ENCODE results near the gene MBD6. TPM values are rescaled to one million over a fixed set of nuclear protein-coding genes. Genes with fewer than 3 reads are reported as not detected.
A peak's percentile ranks its signal among the peaks of the same experiment; 100 is the strongest.

Gene MBD6
- total and polyA plus RNA-seq, 2 of the 13 experiments (the other 11 are each of a cell fraction or from before 2014, with no cell fraction given): 4.1 to 5.9 TPM

DNA sequence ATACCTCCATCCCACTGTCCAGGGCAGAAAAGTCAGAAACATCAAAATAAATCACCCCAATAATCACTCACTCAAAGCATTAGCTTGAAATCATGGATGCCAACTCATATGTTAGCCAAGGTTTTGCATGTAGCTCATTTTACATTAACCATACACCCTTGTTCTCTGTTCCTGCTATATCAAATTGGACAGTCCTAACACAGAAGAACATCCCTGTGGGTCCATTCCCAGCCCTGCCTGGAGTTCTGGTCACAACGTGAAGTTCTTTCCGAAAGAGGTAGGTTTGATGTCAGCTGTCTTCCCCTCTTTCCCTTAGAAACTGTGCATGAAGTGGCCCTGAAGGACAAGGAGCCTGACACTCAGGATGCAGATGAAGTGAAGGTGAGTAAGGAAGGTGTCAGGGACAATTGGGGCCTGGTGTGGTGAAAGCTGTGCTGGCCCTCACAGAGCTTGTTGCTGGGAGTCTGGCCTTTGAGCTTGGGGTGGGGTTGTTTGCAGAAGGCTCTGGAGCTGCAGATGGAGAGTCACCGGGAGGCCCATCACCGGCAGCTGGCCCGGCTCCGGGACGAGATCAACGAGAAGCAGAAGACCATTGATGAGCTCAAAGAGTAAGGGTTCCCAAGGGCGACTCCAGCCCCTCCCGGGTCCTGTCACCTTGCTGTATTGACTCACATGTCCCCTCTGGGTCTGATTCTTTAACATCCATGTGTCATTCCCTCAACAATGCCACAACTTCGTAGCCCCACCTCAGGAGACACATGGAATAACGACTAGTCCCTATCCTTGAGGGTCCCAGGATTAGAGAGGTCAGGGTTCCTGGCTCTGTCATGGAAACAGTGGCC is 53.4 kb downstream of the MBD6 start (continued):
- TF ChIP-seq TBL1XR1 (IDR thresholded peaks at IDR 0.05; ENCODE audit: borderline replicate concordance, low read length, partially characterized antibody) (no peak), RXRB (CRISPR knock-in tag; IDR thresholded peaks at IDR 0.05; ENCODE audit: borderline replicate concordance) (peak; percentile 65; the same call in 1 of the 2 replicates), YEATS4 (CRISPR knock-in tag; IDR thresholded peaks at IDR 0.05; ENCODE audit: borderline replicate concordance) (peak; percentile 69; the same call in 1 of the 2 replicates), KLF12 (CRISPR knock-in tag; IDR thresholded peaks at IDR 0.05; ENCODE audit: borderline replicate concordance) (peak; percentile 96), ZNF878 (CRISPR knock-in tag; IDR thresholded peaks at IDR 0.05) (peak; percentile 72; the same call in 1 of the 2 replicates), HMG20B (CRISPR knock-in tag; conservative IDR thresholded peaks at IDR 0.05) (no peak; the same call in 1 of the 2 replicates), KDM4B (CRISPR knock-in tag; IDR thresholded peaks at IDR 0.05) (0 out of 2 replicates have a peak, but pooled peaks have one; percentile 65), BORCS8-MEF2B (CRISPR knock-in tag; IDR thresholded peaks at IDR 0.05) (0 out of 2 replicates have a peak, but pooled peaks have one; percentile 19), HMGA1 (CRISPR knock-in tag; conservative IDR thresholded peaks at IDR 0.05) (no peak), SOX13 (IDR thresholded peaks at IDR 0.05) (no peak), SOX13 (CRISPR knock-in tag; conservative IDR thresholded peaks at IDR 0.05 in 1 of 2, IDR thresholded peaks at IDR 0.05 in 1 of 2) (peak in 1 of 2 experiments; percentile 62; a peak in 2 of 4 replicates), ZNF790 (CRISPR knock-in tag; IDR thresholded peaks at IDR 0.05; ENCODE audit: borderline replicate concordance) (no peak), ZNF292 (CRISPR knock-in tag; IDR thresholded peaks at IDR 0.05; ENCODE audit: borderline replicate concordance, low read depth) (peak; percentile 86), FOXC1 (CRISPR knock-in tag; IDR thresholded peaks at IDR 0.05; ENCODE audit: borderline replicate concordance) (0 out of 2 replicates have a peak, but pooled peaks have one; percentile 19), WIZ (CRISPR knock-in tag; IDR thresholded peaks at IDR 0.05) (0 out of 2 replicates have a peak, but pooled peaks have one; percentile 29), BRD4 (CRISPR knock-in tag; IDR thresholded peaks at IDR 0.05) (peak; percentile 64), PHF20 (CRISPR knock-in tag; IDR thresholded peaks at IDR 0.05) (peak; percentile 56; the same call in 1 of the 2 replicates)
- TF ChIP-seq, protein P1, sequence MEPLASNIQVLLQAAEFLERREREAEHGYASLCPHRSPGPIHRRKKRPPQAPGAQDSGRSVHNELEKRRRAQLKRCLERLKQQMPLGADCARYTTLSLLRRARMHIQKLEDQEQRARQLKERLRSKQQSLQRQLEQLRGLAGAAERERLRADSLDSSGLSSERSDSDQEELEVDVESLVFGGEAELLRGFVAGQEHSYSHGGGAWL (CRISPR knock-in tag; IDR thresholded peaks at IDR 0.05): peak; percentile 32; the same call in 1 of the 2 replicates
- TF ChIP-seq, protein P2, sequence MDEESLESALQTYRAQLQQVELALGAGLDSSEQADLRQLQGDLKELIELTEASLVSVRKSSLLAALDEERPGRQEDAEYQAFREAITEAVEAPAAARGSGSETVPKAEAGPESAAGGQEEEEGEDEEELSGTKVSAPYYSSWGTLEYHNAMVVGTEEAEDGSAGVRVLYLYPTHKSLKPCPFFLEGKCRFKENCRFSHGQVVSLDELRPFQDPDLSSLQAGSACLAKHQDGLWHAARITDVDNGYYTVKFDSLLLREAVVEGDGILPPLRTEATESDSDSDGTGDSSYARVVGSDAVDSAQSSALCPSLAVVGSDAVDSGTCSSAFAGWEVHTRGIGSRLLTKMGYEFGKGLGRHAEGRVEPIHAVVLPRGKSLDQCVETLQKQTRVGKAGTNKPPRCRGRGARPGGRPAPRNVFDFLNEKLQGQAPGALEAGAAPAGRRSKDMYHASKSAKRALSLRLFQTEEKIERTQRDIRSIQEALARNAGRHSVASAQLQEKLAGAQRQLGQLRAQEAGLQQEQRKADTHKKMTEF (CRISPR knock-in tag; IDR thresholded peaks at IDR 0.05): peak; percentile 78
- TF ChIP-seq, protein P3, sequence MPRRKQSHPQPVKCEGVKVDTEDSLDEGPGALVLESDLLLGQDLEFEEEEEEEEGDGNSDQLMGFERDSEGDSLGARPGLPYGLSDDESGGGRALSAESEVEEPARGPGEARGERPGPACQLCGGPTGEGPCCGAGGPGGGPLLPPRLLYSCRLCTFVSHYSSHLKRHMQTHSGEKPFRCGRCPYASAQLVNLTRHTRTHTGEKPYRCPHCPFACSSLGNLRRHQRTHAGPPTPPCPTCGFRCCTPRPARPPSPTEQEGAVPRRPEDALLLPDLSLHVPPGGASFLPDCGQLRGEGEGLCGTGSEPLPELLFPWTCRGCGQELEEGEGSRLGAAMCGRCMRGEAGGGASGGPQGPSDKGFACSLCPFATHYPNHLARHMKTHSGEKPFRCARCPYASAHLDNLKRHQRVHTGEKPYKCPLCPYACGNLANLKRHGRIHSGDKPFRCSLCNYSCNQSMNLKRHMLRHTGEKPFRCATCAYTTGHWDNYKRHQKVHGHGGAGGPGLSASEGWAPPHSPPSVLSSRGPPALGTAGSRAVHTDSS (CRISPR knock-in tag; conservative IDR thresholded peaks at IDR 0.05): no peak
- TF ChIP-seq, protein P4, sequence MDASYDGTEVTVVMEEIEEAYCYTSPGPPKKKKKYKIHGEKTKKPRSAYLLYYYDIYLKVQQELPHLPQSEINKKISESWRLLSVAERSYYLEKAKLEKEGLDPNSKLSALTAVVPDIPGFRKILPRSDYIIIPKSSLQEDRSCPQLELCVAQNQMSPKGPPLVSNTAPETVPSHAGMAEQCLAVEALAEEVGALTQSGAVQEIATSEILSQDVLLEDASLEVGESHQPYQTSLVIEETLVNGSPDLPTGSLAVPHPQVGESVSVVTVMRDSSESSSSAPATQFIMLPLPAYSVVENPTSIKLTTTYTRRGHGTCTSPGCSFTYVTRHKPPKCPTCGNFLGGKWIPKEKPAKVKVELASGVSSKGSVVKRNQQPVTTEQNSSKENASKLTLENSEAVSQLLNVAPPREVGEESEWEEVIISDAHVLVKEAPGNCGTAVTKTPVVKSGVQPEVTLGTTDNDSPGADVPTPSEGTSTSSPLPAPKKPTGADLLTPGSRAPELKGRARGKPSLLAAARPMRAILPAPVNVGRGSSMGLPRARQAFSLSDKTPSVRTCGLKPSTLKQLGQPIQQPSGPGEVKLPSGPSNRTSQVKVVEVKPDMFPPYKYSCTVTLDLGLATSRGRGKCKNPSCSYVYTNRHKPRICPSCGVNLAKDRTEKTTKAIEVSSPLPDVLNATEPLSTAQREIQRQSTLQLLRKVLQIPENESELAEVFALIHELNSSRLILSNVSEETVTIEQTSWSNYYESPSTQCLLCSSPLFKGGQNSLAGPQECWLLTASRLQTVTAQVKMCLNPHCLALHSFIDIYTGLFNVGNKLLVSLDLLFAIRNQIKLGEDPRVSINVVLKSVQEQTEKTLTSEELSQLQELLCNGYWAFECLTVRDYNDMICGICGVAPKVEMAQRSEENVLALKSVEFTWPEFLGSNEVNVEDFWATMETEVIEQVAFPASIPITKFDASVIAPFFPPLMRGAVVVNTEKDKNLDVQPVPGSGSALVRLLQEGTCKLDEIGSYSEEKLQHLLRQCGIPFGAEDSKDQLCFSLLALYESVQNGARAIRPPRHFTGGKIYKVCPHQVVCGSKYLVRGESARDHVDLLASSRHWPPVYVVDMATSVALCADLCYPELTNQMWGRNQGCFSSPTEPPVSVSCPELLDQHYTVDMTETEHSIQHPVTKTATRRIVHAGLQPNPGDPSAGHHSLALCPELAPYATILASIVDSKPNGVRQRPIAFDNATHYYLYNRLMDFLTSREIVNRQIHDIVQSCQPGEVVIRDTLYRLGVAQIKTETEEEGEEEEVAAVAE (CRISPR knock-in tag; IDR thresholded peaks at IDR 0.05; ENCODE audit: borderline replicate concordance): no peak

All from HepG2 (cell line).